ENCODE measurements around the gene PREB.

PREB gene

GRCh38 chr2:27147935-27148334 is 13.5 kb upstream of the PREB start:
- TF ChIP-seq CEBPB (IDR thresholded peaks at IDR 0.05) (no peak), USF1 (IDR thresholded peaks at IDR 0.05) (no peak), TCF12 (IDR thresholded peaks at IDR 0.05; ENCODE audit: low read depth) (no peak), YY1 (IDR thresholded peaks at IDR 0.05; ENCODE audit: low read depth) (no peak), CREB1 (IDR thresholded peaks at IDR 0.05; ENCODE audit: low read depth) (no peak), RAD21 (IDR thresholded peaks at IDR 0.05; ENCODE audit: low read depth) (no peak), TEAD4 (IDR thresholded peaks at IDR 0.05) (no peak)

GRCh38 chr2:27145682-27146081 is 11.2 kb upstream of the PREB start:
- no peak for TF ChIP-seq RAD21 (IDR thresholded peaks at IDR 0.05; ENCODE audit: low read depth)
- no peak for TF ChIP-seq REST (IDR thresholded peaks at IDR 0.05; ENCODE audit: low read depth)
- no peak for TF ChIP-seq ZBTB7A (IDR thresholded peaks at IDR 0.05; ENCODE audit: low read depth)
- no peak for TF ChIP-seq TAF1 (IDR thresholded peaks at IDR 0.05; ENCODE audit: low read depth)
- TF ChIP-seq MAX (IDR thresholded peaks at IDR 0.05): no peak
- TF ChIP-seq TEAD4 (IDR thresholded peaks at IDR 0.05): no peak
- TF ChIP-seq USF1 (IDR thresholded peaks at IDR 0.05): no peak

- no peak for TF ChIP-seq MAX (IDR thresholded peaks at IDR 0.05)
- no peak for TF ChIP-seq EGR1 (IDR thresholded peaks at IDR 0.05)
- no peak for TF ChIP-seq TAF1 (IDR thresholded peaks at IDR 0.05; ENCODE audit: low read depth)
- TF ChIP-seq RAD21 (IDR thresholded peaks at IDR 0.05; ENCODE audit: low read depth): no peak
- TF ChIP-seq EP300 (IDR thresholded peaks at IDR 0.05; ENCODE audit: borderline replicate concordance): no peak
- TF ChIP-seq CREB1 (IDR thresholded peaks at IDR 0.05; ENCODE audit: low read depth): no peak
- TF ChIP-seq TCF12 (IDR thresholded peaks at IDR 0.05; ENCODE audit: low read depth): no peak
- no peak for TF ChIP-seq YY1 (IDR thresholded peaks at IDR 0.05; ENCODE audit: low read depth)
Measured at GRCh38 chr2:27143285-27143684, 8.8 kb upstream of the PREB start.

- no peak for TF ChIP-seq REST (IDR thresholded peaks at IDR 0.05; ENCODE audit: low read depth)
- TF ChIP-seq ZBTB7A (IDR thresholded peaks at IDR 0.05; ENCODE audit: low read depth): no peak
- no peak for TF ChIP-seq CEBPB (IDR thresholded peaks at IDR 0.05)
- TF ChIP-seq YY1 (IDR thresholded peaks at IDR 0.05; ENCODE audit: low read depth): no peak
- no peak for TF ChIP-seq USF1 (IDR thresholded peaks at IDR 0.05)
- no peak for TF ChIP-seq EGR1 (IDR thresholded peaks at IDR 0.05)
- TF ChIP-seq FOXM1 (IDR thresholded peaks at IDR 0.05; ENCODE audit: borderline replicate concordance, low read depth): no peak
- TF ChIP-seq MAX (IDR thresholded peaks at IDR 0.05): no peak
- TF ChIP-seq RAD21 (IDR thresholded peaks at IDR 0.05; ENCODE audit: low read depth): no peak
- no peak for TF ChIP-seq TAF1 (IDR thresholded peaks at IDR 0.05; ENCODE audit: low read depth)
Measured at GRCh38 chr2:27139310-27139709, 4.9 kb upstream of the PREB start, which contains the start of gene PRR30. PRR30 (minus strand) TSS chr2:27139410; CDS start chr2:27138329, 1,081 bp downstream.

GRCh38 chr2:27138111-27138510 is 3.7 kb upstream of the PREB start:
- TF ChIP-seq TEAD4 (IDR thresholded peaks at IDR 0.05) (no peak), FOXM1 (IDR thresholded peaks at IDR 0.05; ENCODE audit: borderline replicate concordance, low read depth) (no peak), YY1 (IDR thresholded peaks at IDR 0.05; ENCODE audit: low read depth) (no peak), MAX (IDR thresholded peaks at IDR 0.05) (no peak)

- TF ChIP-seq FOXM1 (IDR thresholded peaks at IDR 0.05; ENCODE audit: borderline replicate concordance, low read depth): no peak
- no peak for TF ChIP-seq RAD21 (IDR thresholded peaks at IDR 0.05; ENCODE audit: low read depth)
- TF ChIP-seq YY1 (IDR thresholded peaks at IDR 0.05; ENCODE audit: low read depth): no peak
- TF ChIP-seq NFIC (IDR thresholded peaks at IDR 0.05): no peak
- no peak for TF ChIP-seq CEBPB (IDR thresholded peaks at IDR 0.05)
- no peak for TF ChIP-seq TCF12 (IDR thresholded peaks at IDR 0.05; ENCODE audit: low read depth)
- TF ChIP-seq EGR1 (IDR thresholded peaks at IDR 0.05): no peak
- TF ChIP-seq CREB1 (IDR thresholded peaks at IDR 0.05; ENCODE audit: low read depth): no peak
- no peak for TF ChIP-seq USF1 (IDR thresholded peaks at IDR 0.05)
Measured at GRCh38 chr2:27137322-27137935, 3.0 kb upstream of the PREB start.

Measured in Ishikawa (cell line).